GM21717 (cell line): ENCODE results near the gene HMGCR.

Experiments
- ATAC-seq: cut with Tn5 transposase; IDR thresholded peaks from one replicate; pipeline ENCODE4 v1.9.1; 2021; ENCODE audit warnings: mild to moderate bottlenecking, moderate library complexity; ENCODE audit not compliant: unreplicated experiment

Gene HMGCR

DNA sequence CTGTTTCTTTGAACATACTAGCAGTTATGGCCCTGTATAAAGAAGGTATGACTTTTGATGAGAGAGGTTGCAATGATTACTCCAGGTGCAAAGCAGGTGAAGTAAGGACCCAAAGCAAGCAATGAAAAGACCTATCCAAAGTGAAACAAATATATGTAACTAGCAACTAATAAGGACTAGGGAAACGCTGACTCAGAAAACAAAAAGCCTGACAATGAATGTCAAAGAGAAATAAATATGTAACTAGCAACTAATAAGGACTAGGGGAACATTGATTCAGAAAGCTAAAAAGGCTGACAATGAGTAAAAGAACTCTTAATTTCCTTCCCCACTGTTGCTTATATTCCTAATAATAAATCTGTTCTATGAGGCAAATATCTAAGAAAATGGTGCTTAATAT, 43.1 kb downstream of the HMGCR start:
- ATAC-seq: no peak

DNA sequence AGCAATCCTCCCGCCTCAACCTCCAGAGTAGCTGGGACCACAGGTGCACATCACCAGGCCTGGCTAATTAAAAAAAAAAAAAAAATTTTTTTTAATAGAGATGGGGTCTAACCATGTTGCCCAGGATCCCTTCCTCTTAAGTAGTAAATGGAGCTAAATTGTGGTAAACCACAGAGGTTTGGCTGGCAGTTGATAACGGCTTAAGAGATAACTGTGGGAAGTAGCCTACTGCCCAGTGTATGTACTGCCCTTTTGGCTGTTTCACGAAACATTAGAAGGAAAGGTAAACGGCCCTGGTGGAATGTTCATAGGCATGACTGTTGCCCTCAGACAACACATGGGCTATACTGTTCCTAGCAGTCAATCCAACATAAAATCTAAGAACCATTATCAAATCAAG, 44.4 kb downstream of the HMGCR start:
- no peak for ATAC-seq

DNA sequence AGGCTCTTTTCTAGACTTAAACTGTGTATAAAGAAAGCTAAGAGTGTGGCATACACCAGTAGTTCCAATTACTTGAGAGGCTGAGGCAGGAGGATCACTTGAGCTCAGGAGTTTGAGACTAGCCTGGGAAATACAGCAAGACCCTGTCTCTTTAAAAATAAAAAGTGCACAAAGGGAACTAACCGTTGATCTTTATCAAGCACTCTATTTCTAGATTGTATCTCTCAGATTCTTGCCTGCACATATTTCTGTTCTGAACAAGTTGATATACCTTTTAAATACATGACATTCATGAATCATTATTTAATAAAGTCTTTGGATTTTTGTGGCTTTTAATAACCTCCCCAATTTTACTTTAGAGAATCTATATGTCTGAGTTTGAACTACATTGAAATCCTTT, 47.2 kb downstream of the HMGCR start:
- no peak for ATAC-seq

DNA sequence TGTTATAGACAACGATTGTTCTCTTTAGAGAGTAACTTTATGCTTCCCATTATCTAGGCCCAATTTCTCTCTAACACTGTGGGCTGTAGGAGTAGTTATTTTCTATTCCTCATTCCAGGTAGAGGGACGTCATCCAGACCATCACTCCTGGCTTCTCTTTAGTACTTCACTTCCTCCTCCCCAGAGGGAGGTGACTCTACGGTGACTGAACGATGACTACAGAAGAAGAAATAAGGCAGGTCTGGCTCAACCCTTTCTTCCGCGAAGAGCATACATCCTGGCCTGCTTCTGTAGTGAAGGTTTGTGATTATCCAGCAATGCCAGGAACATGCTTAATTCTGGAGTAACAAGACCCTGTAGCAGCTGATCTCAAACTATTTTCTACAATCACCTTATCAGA, 50.8 kb downstream of the HMGCR start:
- no peak for ATAC-seq

DNA sequence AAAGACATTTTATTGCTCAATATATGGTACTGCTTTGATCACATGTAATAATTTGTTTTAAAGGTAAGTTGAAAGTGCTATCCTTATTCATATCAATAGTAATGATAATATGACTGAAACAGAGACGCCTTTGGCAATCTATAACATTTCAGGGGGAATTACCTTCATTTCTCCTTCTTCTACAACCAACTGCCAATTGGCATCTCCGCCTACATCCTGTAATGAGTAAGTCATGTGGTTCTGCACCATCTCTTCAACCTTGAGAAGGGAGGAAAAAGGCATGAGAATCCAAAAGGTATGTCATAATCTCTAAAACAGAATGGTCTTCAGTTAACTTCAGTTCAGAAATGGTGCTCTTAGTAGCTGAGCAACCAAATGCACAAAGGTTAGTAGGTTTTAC, 52.4 kb downstream of the HMGCR start:
- no peak for ATAC-seq

DNA sequence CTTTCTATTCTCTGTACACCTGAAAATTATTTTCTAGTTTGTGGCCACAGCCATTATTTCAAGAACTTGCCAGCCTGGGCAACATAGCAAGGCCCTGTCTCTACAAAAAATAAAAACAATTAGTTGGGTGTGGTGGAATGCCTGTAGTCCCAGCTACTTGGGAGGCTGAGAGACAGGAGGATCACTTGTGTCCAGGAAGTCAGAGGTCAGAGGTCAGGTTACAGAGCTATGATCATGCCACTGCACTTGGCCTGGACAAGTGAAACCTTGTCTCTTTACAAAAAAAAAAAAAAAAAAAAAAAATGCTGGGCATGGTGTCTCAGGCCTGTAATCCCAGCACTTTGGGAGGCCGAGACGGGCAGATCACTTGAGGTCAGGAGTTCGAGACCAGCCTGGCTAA, 58.3 kb downstream of the HMGCR start:
- ATAC-seq: no peak

DNA sequence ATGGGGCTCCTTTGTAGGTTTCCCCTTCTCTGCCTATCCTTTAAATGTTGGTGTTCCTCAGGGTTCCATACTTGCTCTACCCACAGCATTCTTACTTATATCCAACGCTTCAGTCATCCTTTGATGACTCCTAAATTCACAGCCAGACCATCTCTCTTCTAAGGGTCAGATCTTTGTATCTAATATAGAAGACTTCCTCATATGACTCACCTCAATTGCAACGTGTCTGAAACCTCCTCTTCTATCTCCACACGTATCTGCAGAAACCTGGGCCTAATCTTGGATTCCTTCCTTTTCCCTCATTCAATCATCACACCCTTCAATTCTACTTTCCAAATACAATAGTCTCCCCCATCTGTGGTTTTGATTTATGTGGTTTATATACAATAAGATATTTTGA, 68.3 kb downstream of the HMGCR start:
- no peak for ATAC-seq
